Testis (tissue), 2 donors: ENCODE measurements around the gene SLC9A9.

ENCODE experiments used
- CTCF ChIP-seq, 3 experiments: fragments of 450-650 bp in 2 of 3; fragments of 200-600 bp in 1 of 3; sonication (generic) in 1 of 3; IDR thresholded peaks; one replicate each; pipeline ENCODE4 v1.5.1; 2016 to 2019; ENCODE audit warnings: antibody characterized with exemption in 3 of 3, mild to moderate bottlenecking in 2 of 3, moderate library complexity in 1 of 3
- POLR2A ChIP-seq: fragments of 450-650 bp; IDR thresholded peaks from one replicate; pipeline ENCODE4 v1.6.1; 2017; ENCODE audit warnings: antibody characterized with exemption, mild to moderate bottlenecking, moderate library complexity

- TF ChIP-seq CTCF (IDR thresholded peaks at IDR 0.05) (no peak), POLR2A (no peak)
Measured at GRCh38 chr3:143896486-143896885, 48.2 kb upstream of the SLC9A9 start.
